ENCODE results near the gene KIF3B.

The KIF3B gene

GRCh38 chr20:32294071-32294470 is 16.6 kb downstream of the KIF3B start:
- DNase-seq (ENCODE audit: insufficient read length, low spot score) (no peak), FAIRE-seq (no peak)
- TF ChIP-seq CTCF (IDR thresholded peaks at IDR 0.05; ENCODE audit: insufficient read depth, missing control alignments), result no peak

GRCh38 chr20:32296412-32296811 is 19.0 kb downstream of the KIF3B start:
- DNase-seq (ENCODE audit: insufficient read length, low spot score), result no peak
- TF ChIP-seq CTCF (IDR thresholded peaks at IDR 0.05; ENCODE audit: insufficient read depth, missing control alignments), result no peak
- FAIRE-seq, result no peak

GRCh38 chr20:32296819-32297420 is 19.5 kb downstream of the KIF3B start:
- no peak for DNase-seq (ENCODE audit: insufficient read length, low spot score)
- TF ChIP-seq CTCF (IDR thresholded peaks at IDR 0.05; ENCODE audit: insufficient read depth, missing control alignments), result no peak
- FAIRE-seq, result no peak

- no peak for DNase-seq (ENCODE audit: insufficient read length, low spot score)
- FAIRE-seq, result no peak
- TF ChIP-seq CTCF (IDR thresholded peaks at IDR 0.05; ENCODE audit: insufficient read depth, missing control alignments), result no peak
Measured at GRCh38 chr20:32297439-32297838, 20.0 kb downstream of the KIF3B start.

GRCh38 chr20:32300647-32301046 is 23.2 kb downstream of the KIF3B start:
- no peak for FAIRE-seq
- DNase-seq (ENCODE audit: insufficient read length, low spot score), result no peak
- TF ChIP-seq CTCF (IDR thresholded peaks at IDR 0.05; ENCODE audit: insufficient read depth, missing control alignments), result no peak

- no peak for DNase-seq (ENCODE audit: insufficient read length, low spot score)
- no peak for FAIRE-seq
- TF ChIP-seq CTCF (IDR thresholded peaks at IDR 0.05; ENCODE audit: insufficient read depth, missing control alignments), result no peak
Measured at GRCh38 chr20:32301719-32302506, 24.5 kb downstream of the KIF3B start.

- no peak for DNase-seq (ENCODE audit: insufficient read length, low spot score)
- FAIRE-seq, result no peak
- no peak for TF ChIP-seq CTCF (IDR thresholded peaks at IDR 0.05; ENCODE audit: insufficient read depth, missing control alignments)
Measured at GRCh38 chr20:32302507-32302872, 25.0 kb downstream of the KIF3B start.
